Naive thymus-derived CD4-positive, alpha-beta T cell (primary cell): Measurements from ENCODE around the gene HSD11B1. TPM values are rescaled to one million over a fixed set of nuclear protein-coding genes. Genes with fewer than 3 reads are reported as not detected.
"Not testable (repeated sequence)": the region's sequence is repeated elsewhere in the genome, so short reads cannot be mapped to it uniquely, and the experiment has no call there.

Experiments used
- ATAC-seq: fragments of 150-1000 bp; cut with Tn5 transposase; 2 replicates; pipeline ENCODE4 v1.10.0; 2021; ENCODE audit warnings: mild to moderate bottlenecking, moderate library complexity
- CTCF ChIA-PET: fragments of 350-600 bp; sonication (Branson Sonifier 250); formaldehyde crosslinking; loops from one replicate; lab custom pipeline; 2021; ENCODE audit warnings: antibody characterized with exemption; lab: Charles Lee
- POLR2A ChIA-PET: fragments of 350-600 bp; sonication (Branson Sonifier 250); formaldehyde crosslinking; loops from one replicate; lab custom pipeline; 2021; ENCODE audit warnings: antibody characterized with exemption, inconsistent platforms; lab: Charles Lee
- DNase-seq, 9 donors: peaks; one replicate each; pipeline versions ENCODE4 v3.0.0 to v3.0.0-alpha.2; 2020 to 2022; ENCODE audit warnings: mixed read lengths in 1 of 9
- H3K27ac ChIP-seq: one replicate; pipeline ENCODE4 v1.7.0; 2013; ENCODE audit warnings: mild to moderate bottlenecking, low read depth, low read length, moderate library complexity
- H3K27me3 ChIP-seq, 2 donors: one replicate each; pipeline ENCODE4 v1.7.0; 2013; ENCODE audit warnings: low read length in 2 of 2, mild to moderate bottlenecking in 2 of 2, moderate library complexity in 2 of 2; ENCODE audit not compliant: control insufficient read depth in 2 of 2, insufficient read depth in 2 of 2
- H3K36me3 ChIP-seq, 3 experiments: 1 replicate in 2 of 3; 2 replicates in 1 of 3; pipeline ENCODE4 v1.7.0; 2013; ENCODE audit warnings: low read length in 3 of 3, mild to moderate bottlenecking in 3 of 3, moderate library complexity in 1 of 3; ENCODE audit not compliant: insufficient read depth in 3 of 3, control insufficient read depth in 2 of 3
- H3K4me1 ChIP-seq, 2 donors: one replicate each; pipeline ENCODE4 v1.7.0; 2013; ENCODE audit warnings: low read length in 2 of 2, mild to moderate bottlenecking in 2 of 2, moderate library complexity in 1 of 2; ENCODE audit not compliant: control insufficient read depth in 2 of 2, insufficient read depth in 2 of 2
- H3K4me3 ChIP-seq: 2 replicates; pipeline ENCODE4 v1.7.0; 2013; ENCODE audit warnings: mild to moderate bottlenecking, low read length
- H3K9me3 ChIP-seq, 3 experiments: 1 replicate in 2 of 3; 2 replicates in 1 of 3; pipeline ENCODE4 v1.7.0; 2013; ENCODE audit warnings: low read length in 3 of 3; ENCODE audit not compliant: control insufficient read depth in 2 of 3
- H3K27ac Mint-ChIP-seq, 9 donors: one replicate each; pipeline ENCODE4 v1.8.0; 2020 to 2022; ENCODE audit warnings: mixed read lengths in 9 of 9, mild to moderate bottlenecking in 8 of 9, moderate library complexity in 5 of 9, inconsistent platforms in 2 of 9
- H3K27me3 Mint-ChIP-seq, 5 donors: one replicate each; pipeline ENCODE4 v1.8.0; 2021 to 2022; ENCODE audit warnings: mixed read lengths in 5 of 5, mild to moderate bottlenecking in 1 of 5
- H3K36me3 Mint-ChIP-seq, 5 donors: one replicate each; pipeline ENCODE4 v1.8.0; 2020 to 2022; ENCODE audit warnings: mixed read lengths in 5 of 5, mild to moderate bottlenecking in 3 of 5, inconsistent platforms in 1 of 5
- H3K4me1 Mint-ChIP-seq, 7 donors: one replicate each; pipeline ENCODE4 v1.8.0; 2020 to 2022; ENCODE audit warnings: mixed read lengths in 7 of 7, mild to moderate bottlenecking in 3 of 7, inconsistent platforms in 1 of 7
- H3K4me3 Mint-ChIP-seq, 10 donors: one replicate each; pipeline ENCODE4 v1.8.0; 2020 to 2022; ENCODE audit warnings: mild to moderate bottlenecking in 10 of 10, mixed read lengths in 10 of 10, moderate library complexity in 6 of 10, inconsistent platforms in 2 of 10
- H3K9me3 Mint-ChIP-seq, 11 donors: one replicate each; pipeline ENCODE4 v1.8.0; 2020 to 2022; ENCODE audit warnings: mixed read lengths in 11 of 11, mild to moderate bottlenecking in 4 of 11, inconsistent platforms in 1 of 11, moderate library complexity in 1 of 11
- intact Hi-C, 2 donors: fragments of 100-400 bp; cut with micrococcal nuclease; formaldehyde crosslinking; loops; one replicate each; pipeline ENCODE4 v1.15.1; 2023
- polyA plus RNA-seq, 2 donors: library from polyadenylated mRNA; unstranded; fragments of 300-500 nt; fragmentation: Illumina TruSeq; gene quantifications; one replicate each; pipeline ENCODE4 v1.2.3, GENCODE V29; 2021
- total RNA-seq, 6 experiments: library from RNA in 5 of 6; stranded (reverse) in 5 of 6; gene quantifications; 1 replicate in 5 of 6; 2 replicates in 1 of 6; pipeline ENCODE4 v1.2.3 and lab custom pipeline; 2021 to 2026

Gene HSD11B1
- total and polyA plus RNA-seq, 7 experiments from 2014 or later, result 0.18 to 3.6 (median 0.50) TPM; not detected in 3

- H3K27me3 Mint-ChIP-seq, result no peaks in the 10 kb centered on the region
- peaks cover 12 to 57% (median 16%) of the 10 kb centered on the region in 7 donors for H3K4me1 Mint-ChIP-seq
- Histone ChIP-seq H3K27me3 (no peaks in the 10 kb centered on the region), H3K36me3 (no peaks in the 10 kb centered on the region), H3K27ac (no peak overlapping the region), H3K9me3 (no peaks in the 10 kb centered on the region), H3K4me3 (no peak overlapping the region), H3K4me1 (peaks cover 0 to 9% of the 10 kb centered on the region in 2 donors)
- DNase-seq (no peak), ATAC-seq (no peak)
- H3K27ac Mint-ChIP-seq, result peak overlapping the region in 2 of 9 donors; percentile 7 to 40
- H3K36me3 Mint-ChIP-seq, result peaks cover 0 to 13% (median 0%) of the 10 kb centered on the region in 5 donors
- POLR2A ChIA-PET, result interaction anchor here (0.9 kb wide), 1 partner anchor 27 kb away, joined by 3 read pairs; no protein-coding TSS in a partner anchor
- CTCF ChIA-PET, result interaction anchor here (0.7 to 1.4 kb wide), 3 partner anchors 9 to 128 kb away, joined by 3 to 6 read pairs (median 4); no protein-coding TSS in a partner anchor
- intact Hi-C loops, result loop anchor here in 1 of 2 donors (2.0 kb wide), 1 partner anchor 18 kb away; no protein-coding TSS in a partner anchor
- H3K4me3 Mint-ChIP-seq, result no peak overlapping the region
- H3K9me3 Mint-ChIP-seq, result peaks cover 0 to 3% (median 0%) of the 10 kb centered on the region in 11 donors
Measured at GRCh38 chr1:209696673-209697072, 8.0 kb upstream of the HSD11B1 start.

- no peaks in the 10 kb centered on the region for H3K27me3 Mint-ChIP-seq
- H3K27ac ChIP-seq, result no peak overlapping the region
- H3K9me3 ChIP-seq, result no peaks in the 10 kb centered on the region
- ChIA-PET CTCF (interaction anchor here (0.6 to 1.4 kb wide), 3 partner anchors 9 to 132 kb away, joined by 3 to 6 read pairs (median 4); no protein-coding TSS in a partner anchor), POLR2A (interaction anchor here (0.9 kb wide), 1 partner anchor 26 kb away, joined by 3 read pairs; no protein-coding TSS in a partner anchor)
- H3K9me3 Mint-ChIP-seq, result peaks cover 0 to 3% (median 0%) of the 10 kb centered on the region in 11 donors
- peak overlapping the region in 3 of 9 donors; percentile 0 to 76 (median 2) for H3K27ac Mint-ChIP-seq
- ATAC-seq (no peak), DNase-seq (no peak)
- H3K4me3 ChIP-seq, result no peak overlapping the region
- H3K4me1 ChIP-seq, result peaks cover 0 to 9% of the 10 kb centered on the region in 2 donors
- no peaks in the 10 kb centered on the region for H3K27me3 ChIP-seq
- H3K4me1 Mint-ChIP-seq, result peaks cover 12 to 57% (median 16%) of the 10 kb centered on the region in 7 donors
- H3K4me3 Mint-ChIP-seq, result peak overlapping the region in 1 of 10 donors; percentile 3
- H3K36me3 Mint-ChIP-seq, result peaks cover 0 to 14% (median 0%) of the 10 kb centered on the region in 5 donors
- no peaks in the 10 kb centered on the region for H3K36me3 ChIP-seq
- intact Hi-C loops, result loop anchor here in 1 of 2 donors (2.0 kb wide), 1 partner anchor 18 kb away; no protein-coding TSS in a partner anchor
Measured at GRCh38 chr1:209697126-209697525, 7.5 kb upstream of the HSD11B1 start.

GRCh38 chr1:209700686-209701085, 4.0 kb upstream of the HSD11B1 start:
- POLR2A ChIA-PET, H3K27me3 ChIP-seq, H3K9me3 Mint-ChIP-seq, H3K4me3 Mint-ChIP-seq, H3K27ac ChIP-seq, H3K27me3 Mint-ChIP-seq, H3K36me3 ChIP-seq, H3K4me1 ChIP-seq, H3K4me3 ChIP-seq, DNase-seq, intact Hi-C loops, ATAC-seq, H3K9me3 ChIP-seq: not testable (repeated sequence)
- CTCF ChIA-PET, result interaction anchor here (1.1 kb wide), 1 partner anchor 9 kb away, joined by 3 read pairs; no protein-coding TSS in a partner anchor
- Mint-ChIP-seq H3K27ac (peak overlapping the region in 1 of 9 donors; percentile 5), H3K4me1 (peaks cover 5 to 58% (median 10%) of the 10 kb centered on the region in 7 donors), H3K36me3 (peaks cover 0 to 16% (median 0%) of the 10 kb centered on the region in 5 donors)

- CTCF ChIA-PET, result interaction anchor here (1.0 to 1.6 kb wide), 2 partner anchors 10 to 15 kb away, joined by 4 read pairs; no protein-coding TSS in a partner anchor
- POLR2A ChIA-PET, result no interaction called here
- Histone ChIP-seq H3K36me3 (no peaks in the 10 kb centered on the region), H3K4me1 (no peaks in the 10 kb centered on the region), H3K27ac (no peak overlapping the region), H3K27me3 (no peaks in the 10 kb centered on the region), H3K4me3 (no peak overlapping the region), H3K9me3 (no peaks in the 10 kb centered on the region)
- H3K27ac Mint-ChIP-seq, result no peak overlapping the region
- H3K4me3 Mint-ChIP-seq, result no peak overlapping the region
- ATAC-seq, result no peak
- intact Hi-C loops, result no loop called here
- DNase-seq, result no peak
- peaks cover 0 to 4% (median 0%) of the 10 kb centered on the region in 11 donors for H3K9me3 Mint-ChIP-seq
- peaks cover 0 to 16% (median 0%) of the 10 kb centered on the region in 5 donors for H3K36me3 Mint-ChIP-seq
- H3K4me1 Mint-ChIP-seq, result peaks cover 0 to 51% (median 4%) of the 10 kb centered on the region in 7 donors
- H3K27me3 Mint-ChIP-seq, result no peaks in the 10 kb centered on the region
Measured at GRCh38 chr1:209702832-209703231, 1.8 kb upstream of the HSD11B1 start.

GRCh38 chr1:209703834-209704504, 677 bp upstream of the HSD11B1 start:
- no peaks in the 10 kb centered on the region for H3K27me3 Mint-ChIP-seq
- POLR2A ChIA-PET, result no interaction called here
- no peaks in the 10 kb centered on the region for H3K9me3 ChIP-seq
- CTCF ChIA-PET, result interaction anchor here (0.6 kb wide), 2 partner anchors 143 to 1041 kb away, joined by 3 read pairs; no protein-coding TSS in a partner anchor
- no peaks in the 10 kb centered on the region for H3K27me3 ChIP-seq
- peak overlapping the region in 1 of 9 donors; percentile 67 for H3K27ac Mint-ChIP-seq
- peaks cover 0 to 4% (median 0%) of the 10 kb centered on the region in 11 donors for H3K9me3 Mint-ChIP-seq
- no peak for DNase-seq
- H3K4me3 ChIP-seq, result no peak overlapping the region
- no peaks in the 10 kb centered on the region for H3K4me1 ChIP-seq
- intact Hi-C loops, result no loop called here
- no peak for ATAC-seq
- H3K4me1 Mint-ChIP-seq, result peaks cover 0 to 50% (median 4%) of the 10 kb centered on the region in 7 donors
- peak overlapping the region in 1 of 10 donors; percentile 23 for H3K4me3 Mint-ChIP-seq
- H3K36me3 Mint-ChIP-seq, result peaks cover 0 to 18% (median 0%) of the 10 kb centered on the region in 5 donors
- no peak overlapping the region for H3K27ac ChIP-seq
- no peaks in the 10 kb centered on the region for H3K36me3 ChIP-seq

- ChIA-PET POLR2A (no interaction called here), CTCF (interaction anchor here (0.6 kb wide), 1 partner anchor 72 kb away, joined by 3 read pairs; no protein-coding TSS in a partner anchor)
- intact Hi-C loops, result no loop called here
- H3K9me3 ChIP-seq, result no peaks in the 10 kb centered on the region
- H3K4me1 Mint-ChIP-seq, result peaks cover 0 to 57% (median 4%) of the 10 kb centered on the region in 7 donors
- no peaks in the 10 kb centered on the region for H3K36me3 ChIP-seq
- H3K27ac Mint-ChIP-seq, result no peak overlapping the region
- no peak for ATAC-seq
- no peak overlapping the region for H3K4me3 ChIP-seq
- no peak overlapping the region for H3K27ac ChIP-seq
- no peaks in the 10 kb centered on the region for H3K4me1 ChIP-seq
- H3K36me3 Mint-ChIP-seq, result peaks cover 0 to 16% (median 0%) of the 10 kb centered on the region in 5 donors
- no peaks in the 10 kb centered on the region for H3K27me3 Mint-ChIP-seq
- no peak overlapping the region for H3K4me3 Mint-ChIP-seq
- no peak for DNase-seq
- H3K27me3 ChIP-seq, result no peaks in the 10 kb centered on the region
- peaks cover 0 to 4% (median 0%) of the 10 kb centered on the region in 11 donors for H3K9me3 Mint-ChIP-seq
Measured at GRCh38 chr1:209705033-209705598, 470 bp downstream of the HSD11B1 start.
